ENCODE data around the gene PIK3C3.

- TF ChIP-seq FOXM1 (IDR thresholded peaks at IDR 0.05; ENCODE audit: borderline replicate concordance) = no peak
- TF ChIP-seq ELF4 (IDR thresholded peaks at IDR 0.05) = no peak
- TF ChIP-seq ZNF384 (IDR thresholded peaks at IDR 0.05) = no peak
- no peak for TF ChIP-seq BHLHE40 (IDR thresholded peaks at IDR 0.05; ENCODE audit: borderline replicate concordance)
- no peak for TF ChIP-seq TARDBP (IDR thresholded peaks at IDR 0.05)
- TF ChIP-seq SP1 (IDR thresholded peaks at IDR 0.05) = no peak
- TF ChIP-seq SUZ12 (IDR thresholded peaks at IDR 0.05) = no peak
Measured at GRCh38 chr18:41936471-41937134, 18.4 kb upstream of the PIK3C3 start.

All from HEK293T (cell line).